Measurements from ENCODE around the gene PRKCB. TPM values are rescaled to one million over a fixed set of nuclear protein-coding genes. Genes with fewer than 3 reads are reported as not detected.

PRKCB gene
- polyA plus RNA-seq, 1 donor (not counting 4 experiments of a cell fraction or from before 2014, with no cell fraction given), result 0.18 TPM

DNA sequence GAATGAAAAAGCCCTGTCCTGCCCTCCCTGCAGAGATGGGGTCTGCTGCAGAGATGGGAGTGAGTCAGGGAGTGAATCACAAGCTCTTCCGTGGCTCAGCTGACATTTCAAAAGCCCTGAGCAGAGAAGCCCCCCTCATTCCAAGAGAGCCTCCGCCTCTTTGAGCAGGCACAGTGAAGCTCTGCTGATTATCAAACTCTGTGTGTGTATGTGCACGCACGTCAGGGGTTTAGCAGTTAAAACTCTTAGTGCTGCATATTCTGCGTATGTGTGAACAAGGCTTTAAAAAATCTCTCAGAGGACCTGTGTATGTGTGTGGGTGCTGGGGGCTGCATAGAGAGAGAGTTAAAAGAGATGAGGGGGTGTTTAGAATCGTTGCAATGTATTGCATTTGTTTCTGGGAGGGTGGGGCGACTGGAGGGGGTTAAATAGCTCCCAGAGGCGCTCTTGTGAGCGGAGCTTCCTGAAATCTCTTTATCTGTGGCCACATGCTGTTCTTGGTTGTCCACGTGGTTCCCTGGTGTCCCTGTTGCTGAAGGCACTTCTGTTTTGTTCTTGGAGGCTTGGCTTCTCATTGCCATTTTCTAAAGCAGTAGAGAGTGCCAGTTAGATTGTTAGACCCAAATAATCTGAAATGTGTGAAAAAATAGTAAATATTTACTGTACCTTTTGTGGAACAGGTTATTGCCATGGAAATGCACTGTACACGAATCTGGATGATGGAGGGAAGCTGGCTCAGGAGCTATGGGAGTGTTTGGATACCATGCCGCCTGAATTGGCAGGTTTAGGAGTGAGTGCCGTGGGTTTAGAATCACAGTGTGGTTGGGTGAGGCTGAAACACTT, 116.6 kb downstream of the PRKCB start:
- Histone ChIP-seq H3K27ac (ENCODE audit: control insufficient read depth, insufficient read depth, low read length) (no peak overlapping the region), H3K9me1 (ENCODE audit: control insufficient read depth, extremely low read depth, insufficient read depth, low read length) (no peaks in the 10 kb centered on the region), H3K36me3 (ENCODE audit: control insufficient read depth in 2 of 2, extremely low read depth in 1 of 2, insufficient read depth in 2 of 2, low read length in 2 of 2) (no peaks in the 10 kb centered on the region), H4K20me1 (ENCODE audit: control insufficient read depth, extremely low read depth, insufficient read depth, low read length) (no peaks in the 10 kb centered on the region), H3K4me3 (ENCODE audit: control insufficient read depth in 2 of 3, extremely low read depth in 1 of 3, insufficient read depth in 2 of 3, low read depth in 1 of 3, low read length in 3 of 3) (no peak overlapping the region), H2AFZ (ENCODE audit: control insufficient read depth, low read length) (no peak overlapping the region), H3K27me3 (ENCODE audit: control insufficient read depth, extremely low read depth, insufficient read depth, low read length) (no peaks in the 10 kb centered on the region), H3K9me3 (ENCODE audit: control insufficient read depth, low read depth, low read length) (no peaks in the 10 kb centered on the region), H3K79me2 (ENCODE audit: control insufficient read depth, insufficient read depth, low read length) (no peaks in the 10 kb centered on the region), H3K4me1 (ENCODE audit: control insufficient read depth, extremely low read depth, insufficient read depth, low read length) (no peaks in the 10 kb centered on the region), H3K9ac (ENCODE audit: control insufficient read depth, extremely low read depth, insufficient read depth, low read length) (no peak overlapping the region), H3K4me2 (ENCODE audit: control insufficient read depth, extremely low read depth, insufficient read depth, low read depth, low read length) (no peak overlapping the region)
- FAIRE-seq (no peak), DNase-seq (ENCODE audit: low read depth, low spot score) (no peak)
- dilution Hi-C loops (cut with MboI; ENCODE audit: extremely low pct_ligation_motif_present, low sequenced_read_pairs), result no loop called here
- no peak for TF ChIP-seq EZH2 (IDR thresholded peaks at IDR 0.05; ENCODE audit: low read length)
- TF ChIP-seq, protein P1, sequence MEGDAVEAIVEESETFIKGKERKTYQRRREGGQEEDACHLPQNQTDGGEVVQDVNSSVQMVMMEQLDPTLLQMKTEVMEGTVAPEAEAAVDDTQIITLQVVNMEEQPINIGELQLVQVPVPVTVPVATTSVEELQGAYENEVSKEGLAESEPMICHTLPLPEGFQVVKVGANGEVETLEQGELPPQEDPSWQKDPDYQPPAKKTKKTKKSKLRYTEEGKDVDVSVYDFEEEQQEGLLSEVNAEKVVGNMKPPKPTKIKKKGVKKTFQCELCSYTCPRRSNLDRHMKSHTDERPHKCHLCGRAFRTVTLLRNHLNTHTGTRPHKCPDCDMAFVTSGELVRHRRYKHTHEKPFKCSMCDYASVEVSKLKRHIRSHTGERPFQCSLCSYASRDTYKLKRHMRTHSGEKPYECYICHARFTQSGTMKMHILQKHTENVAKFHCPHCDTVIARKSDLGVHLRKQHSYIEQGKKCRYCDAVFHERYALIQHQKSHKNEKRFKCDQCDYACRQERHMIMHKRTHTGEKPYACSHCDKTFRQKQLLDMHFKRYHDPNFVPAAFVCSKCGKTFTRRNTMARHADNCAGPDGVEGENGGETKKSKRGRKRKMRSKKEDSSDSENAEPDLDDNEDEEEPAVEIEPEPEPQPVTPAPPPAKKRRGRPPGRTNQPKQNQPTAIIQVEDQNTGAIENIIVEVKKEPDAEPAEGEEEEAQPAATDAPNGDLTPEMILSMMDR (optimal IDR thresholded peaks at IDR 0.05 in 1 of 3, IDR thresholded peaks at IDR 0.05 in 1 of 3, conservative IDR thresholded peaks at IDR 0.05 in 1 of 3; ENCODE audit: extremely low read depth in 1 of 3, insufficient read depth in 2 of 3, low read length in 3 of 3), result no peak

GRCh38 chr16:23952971-23953300, 117.2 kb downstream of the PRKCB start:
- H3K4me2 ChIP-seq (ENCODE audit: control insufficient read depth, extremely low read depth, insufficient read depth, low read depth, low read length), result no peak overlapping the region
- no peaks in the 10 kb centered on the region for H3K4me1 ChIP-seq (ENCODE audit: control insufficient read depth, extremely low read depth, insufficient read depth, low read length)
- no peaks in the 10 kb centered on the region for H3K9me3 ChIP-seq (ENCODE audit: control insufficient read depth, low read depth, low read length)
- dilution Hi-C loops (cut with MboI; ENCODE audit: extremely low pct_ligation_motif_present, low sequenced_read_pairs), result no loop called here
- DNase-seq (ENCODE audit: low read depth, low spot score) (no peak), FAIRE-seq (no peak)
- TF ChIP-seq, protein P1 (optimal IDR thresholded peaks at IDR 0.05 in 1 of 3, IDR thresholded peaks at IDR 0.05 in 1 of 3, conservative IDR thresholded peaks at IDR 0.05 in 1 of 3; ENCODE audit: extremely low read depth in 1 of 3, insufficient read depth in 2 of 3, low read length in 3 of 3), result no peak
- TF ChIP-seq EZH2 (IDR thresholded peaks at IDR 0.05; ENCODE audit: low read length), result no peak
- no peaks in the 10 kb centered on the region for H3K36me3 ChIP-seq (ENCODE audit: control insufficient read depth in 2 of 2, extremely low read depth in 1 of 2, insufficient read depth in 2 of 2, low read length in 2 of 2)
- no peaks in the 10 kb centered on the region for H3K27me3 ChIP-seq (ENCODE audit: control insufficient read depth, extremely low read depth, insufficient read depth, low read length)
- no peaks in the 10 kb centered on the region for H3K9me1 ChIP-seq (ENCODE audit: control insufficient read depth, extremely low read depth, insufficient read depth, low read length)
- no peak overlapping the region for H2AFZ ChIP-seq (ENCODE audit: control insufficient read depth, low read length)
- no peak overlapping the region for H3K27ac ChIP-seq (ENCODE audit: control insufficient read depth, insufficient read depth, low read length)
- H3K9ac ChIP-seq (ENCODE audit: control insufficient read depth, extremely low read depth, insufficient read depth, low read length), result no peak overlapping the region
- H3K79me2 ChIP-seq (ENCODE audit: control insufficient read depth, insufficient read depth, low read length), result no peaks in the 10 kb centered on the region
- no peak overlapping the region for H3K4me3 ChIP-seq (ENCODE audit: control insufficient read depth in 2 of 3, extremely low read depth in 1 of 3, insufficient read depth in 2 of 3, low read depth in 1 of 3, low read length in 3 of 3)
- no peaks in the 10 kb centered on the region for H4K20me1 ChIP-seq (ENCODE audit: control insufficient read depth, extremely low read depth, insufficient read depth, low read length)

Measured in keratinocyte (primary cell).